Breast epithelium (tissue), 4 donors: ENCODE data around the gene HMGCS2. TPM values are rescaled to one million over a fixed set of nuclear protein-coding genes. Genes with fewer than 3 reads are reported as not detected.
"Not testable (repeated sequence)": the region's sequence is repeated elsewhere in the genome, so short reads cannot be mapped to it uniquely, and the experiment has no call there.

ENCODE experiments used
- DNase-seq, 2 donors: peaks; one replicate each; pipeline ENCODE4 v3.0.0-alpha.2; 2019; ENCODE audit warnings: low spot score in 2 of 2
- H3K27ac ChIP-seq, 2 donors: fragments of 200-600 bp; sonication (generic) in 1 of 2; one replicate each; pipeline ENCODE4 v1.5.1; 2016 to 2019; ENCODE audit warnings: mild to moderate bottlenecking in 1 of 2
- H3K27me3 ChIP-seq, 2 donors: fragments of 200-600 bp; sonication (generic) in 1 of 2; one replicate each; pipeline versions ENCODE4 v1.5.1 to v1.6.0; 2017 to 2019; ENCODE audit warnings: control low read depth in 1 of 2, mild to moderate bottlenecking in 1 of 2
- H3K36me3 ChIP-seq: fragments of 200-600 bp; one replicate; pipeline ENCODE4 v1.5.1; 2019
- H3K4me1 ChIP-seq, 2 donors: fragments of 200-600 bp; sonication (generic); one replicate each; pipeline ENCODE4 v1.5.1; 2016 to 2019; ENCODE audit warnings: control low read depth in 1 of 2
- H3K4me3 ChIP-seq, 3 donors: fragments of 200-600 bp; sonication (generic); 1 replicate in 2 of 3; 2 replicates in 1 of 3; pipeline ENCODE4 v1.5.1; 2016 to 2019; ENCODE audit warnings: mild to moderate bottlenecking in 3 of 3, moderate library complexity in 2 of 3
- H3K9me3 ChIP-seq, 2 donors: fragments of 200-600 bp; sonication (generic) in 1 of 2; one replicate each; pipeline ENCODE4 v1.5.1; 2016 to 2019; ENCODE audit warnings: control low read depth in 1 of 2
- POLR2A ChIP-seq: fragments of 450-650 bp; IDR thresholded peaks from one replicate; pipeline ENCODE4 v1.6.1; 2016; ENCODE audit warnings: antibody characterized with exemption, mild to moderate bottlenecking, moderate library complexity
- POLR2AphosphoS5 ChIP-seq, 3 donors: sonication (generic); formaldehyde crosslinking; IDR thresholded peaks; one replicate each; pipeline ENCODE4 v1.6.1; 2017; ENCODE audit warnings: antibody characterized with exemption in 3 of 3
- intact Hi-C: fragments of 100-400 bp; cut with DNase I; formaldehyde crosslinking; loops from one replicate; pipeline ENCODE4 v1.15.1; 2023; ENCODE audit warnings: low total_unique reads
- total RNA-seq, 3 donors: library from RNA; depleted of rRNA; stranded (reverse); fragments of >200 nt; gene quantifications; one replicate each; pipeline ENCODE4 v1.1.0, GENCODE V29; 2016
- TF ChIP-seq, protein P1 (sequence below), 3 donors: fragments of 450-650 bp; IDR thresholded peaks; one replicate each; pipeline ENCODE4 v1.5.1; 2016 to 2017; ENCODE audit warnings: antibody characterized with exemption in 3 of 3, mild to moderate bottlenecking in 3 of 3, moderate library complexity in 3 of 3

The HMGCS2 gene
- total RNA-seq, 3 donors from 2014 or later = 0.16 to 142 (median 23.0) TPM

DNA sequence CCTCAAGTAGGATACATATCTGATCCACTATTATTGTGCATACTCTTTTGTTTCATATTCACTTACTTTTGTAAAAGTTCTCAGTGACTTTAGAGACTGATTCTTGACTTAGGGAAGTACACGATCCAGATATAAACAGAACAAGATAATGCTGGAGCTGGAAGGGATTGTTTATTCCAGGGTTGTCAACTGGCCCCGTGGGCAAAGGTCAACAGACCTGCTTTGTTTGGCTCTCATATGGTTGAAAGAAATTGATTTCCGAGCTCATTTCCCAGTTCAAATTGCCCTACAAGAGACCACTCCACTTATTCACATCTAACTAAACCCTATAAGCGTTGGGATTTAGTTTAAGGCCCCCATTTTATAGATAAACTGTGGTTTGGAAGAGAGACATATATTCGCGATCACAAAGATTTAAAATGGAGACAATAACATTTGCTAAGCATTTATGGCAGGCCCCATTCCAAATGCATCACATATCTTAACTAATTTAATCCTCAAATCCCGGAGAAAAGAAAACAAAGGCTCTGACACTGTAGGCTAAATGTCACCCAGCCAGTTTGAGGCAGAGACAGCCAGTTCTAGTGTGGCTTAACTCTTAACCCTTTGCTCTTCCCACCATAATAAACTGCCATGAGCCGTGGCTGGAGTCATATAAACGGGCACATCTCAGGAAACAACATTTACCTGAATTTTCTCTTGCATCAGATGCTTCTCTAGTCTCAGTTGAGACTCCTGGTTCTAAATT lies 21.9 kb upstream of the HMGCS2 start:
- H3K36me3 ChIP-seq = no peaks in the 10 kb centered on the region
- no peak for DNase-seq
- H3K27ac ChIP-seq = no peak overlapping the region
- H3K27me3 ChIP-seq = no peaks in the 10 kb centered on the region
- no peak for TF ChIP-seq POLR2AphosphoS5 (IDR thresholded peaks at IDR 0.05)
- TF ChIP-seq, protein P1, sequence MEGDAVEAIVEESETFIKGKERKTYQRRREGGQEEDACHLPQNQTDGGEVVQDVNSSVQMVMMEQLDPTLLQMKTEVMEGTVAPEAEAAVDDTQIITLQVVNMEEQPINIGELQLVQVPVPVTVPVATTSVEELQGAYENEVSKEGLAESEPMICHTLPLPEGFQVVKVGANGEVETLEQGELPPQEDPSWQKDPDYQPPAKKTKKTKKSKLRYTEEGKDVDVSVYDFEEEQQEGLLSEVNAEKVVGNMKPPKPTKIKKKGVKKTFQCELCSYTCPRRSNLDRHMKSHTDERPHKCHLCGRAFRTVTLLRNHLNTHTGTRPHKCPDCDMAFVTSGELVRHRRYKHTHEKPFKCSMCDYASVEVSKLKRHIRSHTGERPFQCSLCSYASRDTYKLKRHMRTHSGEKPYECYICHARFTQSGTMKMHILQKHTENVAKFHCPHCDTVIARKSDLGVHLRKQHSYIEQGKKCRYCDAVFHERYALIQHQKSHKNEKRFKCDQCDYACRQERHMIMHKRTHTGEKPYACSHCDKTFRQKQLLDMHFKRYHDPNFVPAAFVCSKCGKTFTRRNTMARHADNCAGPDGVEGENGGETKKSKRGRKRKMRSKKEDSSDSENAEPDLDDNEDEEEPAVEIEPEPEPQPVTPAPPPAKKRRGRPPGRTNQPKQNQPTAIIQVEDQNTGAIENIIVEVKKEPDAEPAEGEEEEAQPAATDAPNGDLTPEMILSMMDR (IDR thresholded peaks at IDR 0.05) = no peak
- TF ChIP-seq POLR2A = no peak
- no peaks in the 10 kb centered on the region for H3K9me3 ChIP-seq
- H3K4me3 ChIP-seq = no peak overlapping the region
- intact Hi-C loops = no loop called here
- H3K4me1 ChIP-seq = no peaks in the 10 kb centered on the region

DNA sequence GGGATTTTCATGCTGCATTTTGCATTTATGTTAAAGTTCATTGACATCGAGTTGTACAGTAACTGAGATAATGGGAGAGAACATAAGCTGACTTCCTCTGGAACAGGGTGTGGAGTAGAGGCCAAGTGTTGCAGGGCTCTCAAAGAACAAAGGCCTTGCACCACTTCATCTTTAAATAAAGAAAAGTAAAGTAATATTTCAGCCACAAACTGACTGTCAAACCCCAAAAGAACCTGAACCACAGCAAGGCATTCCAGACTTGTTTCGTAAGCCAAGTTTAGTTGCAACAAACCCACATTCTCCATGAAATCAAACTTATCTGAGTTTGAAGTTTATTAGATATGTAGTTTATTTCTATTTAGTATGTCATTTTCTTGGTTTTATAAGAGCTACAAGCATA lies 19.1 kb upstream of the HMGCS2 start:
- no peaks in the 10 kb centered on the region for H3K9me3 ChIP-seq
- H3K4me1 ChIP-seq = no peaks in the 10 kb centered on the region
- H3K27ac ChIP-seq = no peak overlapping the region
- intact Hi-C loops = no loop called here
- TF ChIP-seq, protein P1 (IDR thresholded peaks at IDR 0.05) = no peak
- no peak for TF ChIP-seq POLR2A
- TF ChIP-seq POLR2AphosphoS5 (IDR thresholded peaks at IDR 0.05) = no peak
- H3K27me3 ChIP-seq = no peaks in the 10 kb centered on the region
- DNase-seq = no peak
- no peaks in the 10 kb centered on the region for H3K36me3 ChIP-seq
- no peak overlapping the region for H3K4me3 ChIP-seq

GRCh38 chr1:119786473-119787050 lies 17.9 kb upstream of the HMGCS2 start:
- H3K9me3 ChIP-seq, intact Hi-C loops, H3K36me3 ChIP-seq, H3K4me3 ChIP-seq, H3K4me1 ChIP-seq, DNase-seq, H3K27me3 ChIP-seq, H3K27ac ChIP-seq: not testable (repeated sequence)

- intact Hi-C loops, DNase-seq, H3K4me1 ChIP-seq, H3K4me3 ChIP-seq, H3K27me3 ChIP-seq, H3K9me3 ChIP-seq, H3K36me3 ChIP-seq: not testable (repeated sequence)
- peak overlapping the region in 1 of 2 donors; percentile 22 for H3K27ac ChIP-seq
These were observed 17.3 kb upstream of the HMGCS2 start for GRCh38 chr1:119786046-119786445.

- Histone ChIP-seq H3K4me3 (no peak overlapping the region), H3K36me3 (no peaks in the 10 kb centered on the region), H3K4me1 (no peaks in the 10 kb centered on the region), H3K9me3 (no peaks in the 10 kb centered on the region), H3K27ac (no peak overlapping the region), H3K27me3 (no peaks in the 10 kb centered on the region)
- intact Hi-C loops = no loop called here
- DNase-seq = no peak
- TF ChIP-seq POLR2AphosphoS5 (IDR thresholded peaks at IDR 0.05) (peak in 1 of 3 donors; percentile 47), POLR2A (no peak)
- TF ChIP-seq, protein P1 (IDR thresholded peaks at IDR 0.05) = no peak
These were observed 15.6 kb upstream of the HMGCS2 start for GRCh38 chr1:119784191-119784781.
